Stimulated activated CD8-positive, alpha-beta memory T cell treated with anti-CD3 and anti-CD28 coated beads, Interleukin-15, amount 100 ng/mL, for 48 hours (primary cell): ENCODE data around the gene CSF2RB.
"Not testable (repeated sequence)": the region's sequence is repeated elsewhere in the genome, so short reads cannot be mapped to it uniquely, and the experiment has no call there.

Experiments used
- DNase-seq, 2 donors: peaks; one replicate each; pipeline ENCODE4 v3.0.0-alpha.2; 2020; ENCODE audit warnings: low read depth in 2 of 2

Gene CSF2RB

DNA sequence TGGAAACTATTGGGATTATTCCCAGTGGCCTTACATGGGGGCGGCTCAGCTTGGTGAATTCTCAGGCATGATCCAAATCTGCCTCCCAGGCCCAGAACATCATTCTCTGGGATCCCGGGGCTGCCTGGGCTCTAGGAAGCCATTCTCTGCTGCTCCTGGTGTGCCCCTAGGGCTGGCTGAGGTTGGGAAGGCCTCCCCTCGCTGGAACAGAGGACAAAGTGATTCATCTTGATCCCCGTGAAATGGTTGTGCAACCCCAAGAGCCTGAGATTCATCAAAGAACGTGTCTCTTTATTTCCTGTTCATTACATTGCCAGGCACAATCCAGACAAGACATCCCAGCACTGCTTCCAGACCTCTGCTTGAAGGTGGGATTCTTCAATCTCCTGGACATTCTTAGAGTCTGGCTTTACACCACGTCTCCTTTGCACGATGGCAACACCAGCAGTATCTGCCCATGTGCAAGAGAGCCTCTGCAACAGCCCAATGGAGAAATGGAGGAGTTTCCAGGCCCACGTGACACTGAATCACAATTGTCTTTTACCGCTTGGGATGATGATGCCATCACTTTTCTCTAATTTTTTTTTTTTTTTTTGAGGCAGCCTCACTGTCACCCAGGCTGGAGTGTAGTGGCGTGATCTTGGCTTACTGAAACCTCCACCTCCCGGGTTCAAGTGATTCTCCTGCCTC lies 53.6 kb downstream of the CSF2RB start:
- no peak for DNase-seq

DNA sequence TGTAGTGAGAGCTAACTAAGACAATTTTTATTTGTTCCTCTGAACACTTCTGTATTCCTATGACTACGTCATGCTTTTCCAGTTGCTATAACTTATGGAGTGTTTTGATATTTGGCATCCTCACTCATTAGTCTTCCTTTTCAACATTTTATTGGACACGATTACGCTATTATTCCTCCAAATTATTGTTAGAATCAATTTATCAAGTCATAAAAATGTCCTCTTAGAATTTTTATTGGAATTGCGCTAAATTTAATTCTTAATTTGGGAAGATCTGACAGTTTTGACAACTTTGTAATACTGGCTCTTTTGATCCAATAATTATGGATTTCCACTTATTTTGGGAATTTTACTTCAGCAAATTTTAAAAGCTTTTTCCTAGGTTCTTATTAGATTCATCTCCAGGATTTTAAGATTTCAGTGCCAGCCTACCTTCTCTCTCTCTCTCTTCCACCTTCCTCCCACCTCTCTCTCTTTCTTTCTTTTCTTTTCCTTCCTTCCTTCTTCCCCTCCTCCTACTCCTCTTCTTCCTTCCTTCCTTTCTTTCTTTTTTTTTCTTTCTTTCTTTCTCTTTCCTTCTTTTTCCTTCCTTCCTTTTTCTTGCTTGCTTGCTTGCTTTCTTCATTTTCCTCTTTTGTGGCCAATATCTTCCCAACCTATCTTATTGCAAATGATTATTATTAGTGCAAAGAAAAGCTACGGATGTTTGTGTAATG lies 55.0 kb downstream of the CSF2RB start:
- no peak for DNase-seq

DNA sequence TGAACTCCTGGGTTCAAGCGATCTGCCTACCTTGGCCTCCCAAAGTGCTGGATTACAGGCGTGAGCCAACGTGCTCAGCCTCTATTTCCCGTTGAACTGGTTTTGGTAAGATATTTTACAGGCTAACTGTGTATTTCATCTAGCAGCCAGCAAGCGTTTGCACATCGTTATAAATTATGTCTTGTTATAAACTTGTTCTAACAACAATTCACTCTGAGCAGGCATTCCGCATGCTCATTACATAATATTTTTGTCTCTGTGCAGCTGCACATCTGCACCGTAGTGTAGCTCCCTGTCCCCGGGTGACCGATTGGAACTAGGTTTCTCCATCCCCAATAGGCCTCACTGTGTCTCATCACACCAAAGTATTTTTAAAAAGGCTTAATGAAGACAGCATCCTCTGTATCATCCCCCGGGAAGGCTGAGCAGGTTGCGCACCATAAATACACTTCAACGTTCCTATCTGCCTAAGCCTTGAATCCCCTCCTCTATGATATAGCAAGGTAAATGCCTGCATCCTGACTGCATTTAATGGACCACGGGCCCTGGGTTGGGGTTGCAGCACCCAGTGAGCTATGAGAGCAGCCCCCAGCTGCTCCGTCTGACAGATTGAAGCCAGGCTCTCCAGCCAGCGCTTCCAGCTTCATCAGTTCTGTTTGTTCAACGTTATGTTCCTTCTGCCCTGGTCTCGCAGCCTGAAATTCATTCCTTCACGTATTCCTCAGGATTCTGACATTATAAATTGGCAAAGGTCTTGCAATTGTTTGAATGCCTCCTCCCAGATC lies 58.1 kb downstream of the CSF2RB start:
- DNase-seq = no peak

DNA sequence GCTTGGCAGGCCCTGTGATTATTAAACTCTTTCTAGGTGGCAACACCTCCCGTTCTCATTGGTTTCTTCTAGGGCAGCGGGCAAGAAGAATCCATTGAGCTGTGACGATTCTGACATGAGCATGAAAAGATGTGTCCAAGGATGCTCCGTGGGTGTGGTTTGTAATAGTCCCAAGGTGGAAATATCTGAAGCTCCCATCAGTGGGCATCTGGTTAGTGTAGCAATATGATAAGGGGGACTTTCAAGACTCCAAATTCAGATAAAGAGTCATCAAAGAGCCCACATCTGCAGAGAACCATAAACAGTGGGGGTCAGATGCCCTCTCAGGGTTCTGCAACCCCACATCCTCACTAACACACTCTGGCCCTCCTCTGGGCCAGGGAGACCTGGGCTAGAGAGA lies 63.2 kb downstream of the CSF2RB start:
- DNase-seq = no peak

DNA sequence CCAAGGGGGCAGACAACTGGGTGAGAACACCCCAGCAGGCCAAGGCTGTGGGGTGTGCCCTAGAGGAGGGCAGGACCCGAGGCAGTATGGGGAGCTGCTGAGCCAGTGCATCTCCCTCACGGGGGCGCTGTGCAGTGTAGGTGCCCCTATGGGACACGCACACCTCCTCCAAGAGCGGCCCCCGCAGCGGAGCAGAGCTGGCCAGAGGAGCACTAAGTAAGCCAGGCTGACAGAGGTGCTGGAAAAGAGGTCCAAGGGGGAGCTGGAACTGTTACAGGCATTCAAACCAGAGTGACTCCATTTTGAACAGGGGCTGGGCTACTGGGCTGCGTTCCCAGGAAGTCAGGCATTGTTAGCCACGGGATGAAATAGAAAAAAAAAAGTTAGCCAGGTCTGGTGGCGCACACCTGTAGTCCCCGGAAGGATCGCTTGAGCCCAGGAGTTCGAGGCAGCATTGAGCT lies 64.0 kb downstream of the CSF2RB start:
- peak; percentile 63 to 80 for DNase-seq

DNA sequence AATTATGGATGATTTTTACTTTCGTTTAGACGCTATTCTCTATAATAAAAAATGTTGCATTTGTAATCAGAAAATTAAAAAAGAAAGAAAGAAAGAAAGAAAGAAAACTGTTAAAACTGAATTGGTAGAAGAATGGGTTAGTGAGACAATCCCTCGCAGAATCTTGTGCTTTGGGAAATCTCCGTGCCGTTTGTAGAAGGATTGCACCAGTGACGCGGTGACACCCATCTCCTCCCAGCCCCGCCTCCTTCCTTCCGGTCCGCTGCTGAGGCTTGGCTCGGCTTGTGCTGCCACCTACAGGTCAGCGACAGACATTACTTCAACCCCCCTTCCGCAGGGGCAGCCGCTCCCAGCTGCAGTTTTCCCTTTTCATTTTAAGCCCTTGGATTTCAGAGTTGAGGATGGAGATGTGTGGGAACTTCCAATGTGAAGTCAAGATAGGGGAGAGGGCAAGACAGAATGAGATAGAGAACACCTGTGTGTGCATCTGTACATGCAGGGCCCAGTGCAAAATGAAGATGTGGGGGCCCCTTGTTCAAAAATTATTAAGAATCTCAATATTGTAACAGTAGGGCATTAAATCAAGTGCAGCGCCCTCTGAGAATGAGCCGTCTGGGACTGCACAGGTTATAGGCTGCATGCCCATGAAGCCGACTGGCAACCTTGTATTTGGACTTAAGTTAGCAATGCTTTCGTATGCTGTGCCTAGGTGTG lies 64.7 kb downstream of the CSF2RB start:
- peak; percentile 80 to 82 for DNase-seq

DNA sequence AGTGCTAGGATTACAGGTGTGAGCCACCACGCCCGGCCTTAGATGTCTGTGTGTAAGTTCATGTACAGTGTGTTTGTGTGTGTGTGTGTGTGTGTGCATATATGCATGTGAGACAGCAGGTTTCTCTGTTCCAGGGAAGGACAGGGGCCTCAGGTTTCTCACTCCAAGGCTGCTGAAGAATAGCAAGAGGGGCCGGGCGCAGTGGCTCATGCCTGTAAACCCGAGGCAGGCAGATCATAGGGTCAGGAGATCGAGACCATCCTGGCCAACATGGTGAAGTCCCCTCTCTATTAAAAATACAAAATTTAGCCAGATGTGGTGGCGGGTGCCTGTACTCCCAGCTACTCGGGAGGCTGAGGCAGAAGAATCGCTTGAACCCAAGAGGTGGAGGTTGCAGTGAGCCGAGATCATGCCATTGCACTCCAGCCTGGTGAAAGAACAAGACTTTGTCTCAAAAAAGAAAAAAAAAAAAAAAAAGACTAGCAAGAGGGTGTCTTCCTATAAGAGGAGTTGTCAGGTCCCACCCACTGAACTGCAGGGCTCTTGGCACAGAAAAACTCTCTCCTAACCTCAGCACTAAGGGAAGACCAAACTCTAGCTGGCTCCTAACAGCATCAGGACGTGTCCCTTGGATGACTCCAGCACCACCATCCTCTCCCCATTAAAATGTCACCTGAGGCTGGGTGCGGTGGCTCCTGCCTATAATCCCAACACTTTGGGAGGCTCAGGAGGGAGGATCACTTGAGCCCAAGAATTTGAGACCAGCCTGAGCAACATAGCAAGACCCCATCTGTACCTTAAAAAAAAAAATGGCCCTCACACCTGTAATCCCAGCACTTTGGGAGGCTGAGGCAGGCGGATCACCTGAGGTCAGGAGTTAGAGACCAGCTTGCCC lies 65.8 kb downstream of the CSF2RB start:
- no peak for DNase-seq

DNA sequence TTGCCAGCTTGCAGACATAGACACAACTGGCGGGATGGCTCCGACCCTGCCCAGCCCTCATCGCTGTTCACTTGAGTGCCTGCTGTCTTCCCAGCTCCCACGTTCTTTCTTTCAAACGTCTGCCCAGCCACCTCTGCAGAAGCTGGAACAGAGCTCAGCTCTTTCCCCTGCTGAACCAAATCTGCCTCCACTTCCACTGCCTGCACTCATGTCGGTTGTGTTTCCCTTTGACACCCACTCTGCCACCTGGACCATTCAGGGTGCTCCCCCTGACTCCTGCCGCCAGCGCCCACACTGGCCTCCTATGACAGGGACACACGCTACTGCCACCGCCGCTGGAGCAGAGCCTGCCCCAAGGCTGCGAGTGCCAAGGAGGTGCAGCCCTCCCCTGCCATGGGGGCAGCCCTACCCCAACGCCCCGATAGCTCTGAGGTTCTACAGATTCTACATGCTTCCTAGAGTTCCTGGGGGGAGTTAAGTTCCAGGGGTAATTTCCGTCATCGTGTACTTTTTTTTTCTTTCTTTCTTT lies 67.9 kb downstream of the CSF2RB start:
- DNase-seq = no peak

DNA sequence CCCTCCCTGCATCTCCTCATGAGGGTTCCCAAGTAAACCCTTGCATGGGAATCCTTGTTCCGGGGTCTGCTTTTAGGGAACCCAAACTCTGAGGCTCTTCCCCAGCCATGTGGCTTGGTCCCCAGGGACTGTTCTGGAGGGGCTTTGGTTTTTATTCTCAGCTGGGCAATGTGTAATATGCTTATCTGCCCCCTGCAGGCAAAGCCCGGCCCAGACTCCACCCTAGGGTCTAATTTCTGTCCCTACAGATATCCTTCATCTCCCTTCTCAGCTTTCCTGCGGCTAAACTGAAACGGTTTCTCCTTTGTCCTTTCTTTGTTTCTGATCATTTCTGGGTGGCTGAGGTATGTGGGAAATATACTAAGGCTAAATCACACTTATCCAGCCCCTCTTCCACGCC lies 68.7 kb downstream of the CSF2RB start:
- no peak for DNase-seq

DNA sequence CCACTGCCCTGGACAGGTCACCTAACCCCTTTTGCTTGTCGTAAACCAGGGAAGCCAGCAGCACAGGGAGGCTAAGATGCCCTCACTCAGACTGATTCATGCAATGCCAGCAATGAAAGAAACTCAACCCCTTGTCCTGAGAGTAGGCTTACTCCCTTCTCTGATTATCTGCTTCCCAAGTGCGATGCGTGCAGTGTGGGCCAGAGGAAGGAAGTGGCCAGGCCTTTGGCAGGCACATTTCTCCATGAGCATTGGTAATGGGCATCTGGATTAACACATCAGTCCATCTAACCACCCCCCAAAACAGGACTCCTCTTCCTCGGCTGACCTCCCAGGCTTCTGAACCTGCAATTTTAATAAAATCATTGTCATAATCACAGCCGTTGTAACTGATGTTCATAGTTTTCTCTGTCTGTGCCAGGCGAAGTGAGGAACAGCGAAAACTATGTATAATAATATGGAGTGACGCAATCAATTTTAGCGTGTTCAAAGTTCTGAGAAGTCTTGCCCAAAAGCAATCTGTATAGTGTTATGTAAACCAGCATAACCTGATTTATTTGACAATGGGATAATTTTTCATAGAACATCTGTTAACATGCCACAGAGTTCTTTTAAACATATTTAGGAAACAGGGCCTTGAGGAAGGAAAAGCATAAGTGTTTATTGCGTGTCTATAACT lies 71.9 kb downstream of the CSF2RB start:
- DNase-seq = no peak

DNA sequence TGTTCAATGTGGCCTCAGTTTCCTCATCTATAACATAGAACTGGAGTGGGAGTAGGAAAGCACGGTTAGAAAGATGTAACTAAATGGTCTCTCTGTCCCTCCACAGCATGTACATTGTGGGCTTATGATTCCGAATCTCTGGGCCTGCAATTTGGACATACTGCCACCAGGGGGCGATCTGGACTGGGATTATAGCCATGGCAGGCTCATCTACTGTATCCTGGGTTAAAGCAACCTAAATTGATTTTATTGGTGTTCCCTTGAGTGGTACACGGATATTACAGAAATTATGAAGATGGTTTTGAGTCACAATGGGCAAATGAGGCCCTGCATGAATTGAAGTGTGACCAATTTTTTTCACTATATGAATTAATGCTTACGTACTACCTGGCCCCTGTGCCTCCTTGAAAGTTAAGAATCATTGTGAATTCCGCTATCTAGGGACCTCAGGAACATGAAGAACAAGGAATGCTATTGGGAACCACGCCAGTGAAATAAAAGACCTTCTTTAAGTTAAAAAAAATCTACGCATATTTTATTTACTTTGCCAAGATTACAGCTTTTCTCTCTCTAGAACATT lies 72.9 kb downstream of the CSF2RB start:
- peak; percentile 21 to 38 for DNase-seq

DNA sequence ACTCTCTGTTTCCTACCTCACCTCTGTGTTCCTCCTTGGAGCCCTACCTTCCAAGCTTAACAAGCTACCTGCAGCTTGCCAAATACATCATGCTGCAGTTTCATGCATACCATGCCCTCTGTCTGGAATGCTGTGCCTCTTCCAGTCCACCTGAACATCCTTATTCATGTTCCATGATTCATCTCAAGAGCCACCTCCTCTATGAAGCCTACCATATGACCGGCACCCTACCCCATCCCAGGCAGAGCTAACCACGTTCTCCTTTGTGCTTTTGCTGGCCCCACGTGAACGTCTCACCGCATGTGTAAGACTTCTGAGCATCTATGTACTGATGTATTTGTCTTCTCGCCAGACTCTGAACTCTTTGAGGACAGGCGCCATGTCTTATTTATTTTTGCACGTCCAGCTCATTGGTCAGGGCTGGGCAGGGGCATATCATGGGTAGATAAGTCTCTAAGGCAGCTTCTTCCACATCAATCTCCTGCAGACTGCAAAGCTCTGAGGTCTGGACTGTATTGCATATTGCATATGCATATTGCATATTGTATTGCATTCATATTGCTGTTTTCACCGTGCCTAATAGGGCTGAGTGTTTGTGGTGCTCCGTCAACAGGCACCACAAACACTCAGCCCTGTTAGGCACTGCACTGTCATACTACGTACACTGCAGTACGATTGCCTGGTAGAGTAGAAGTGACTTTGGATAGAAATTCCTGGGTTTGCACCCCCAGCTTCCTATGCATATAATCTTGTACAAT lies 74.8 kb downstream of the CSF2RB start:
- no peak for DNase-seq

DNA sequence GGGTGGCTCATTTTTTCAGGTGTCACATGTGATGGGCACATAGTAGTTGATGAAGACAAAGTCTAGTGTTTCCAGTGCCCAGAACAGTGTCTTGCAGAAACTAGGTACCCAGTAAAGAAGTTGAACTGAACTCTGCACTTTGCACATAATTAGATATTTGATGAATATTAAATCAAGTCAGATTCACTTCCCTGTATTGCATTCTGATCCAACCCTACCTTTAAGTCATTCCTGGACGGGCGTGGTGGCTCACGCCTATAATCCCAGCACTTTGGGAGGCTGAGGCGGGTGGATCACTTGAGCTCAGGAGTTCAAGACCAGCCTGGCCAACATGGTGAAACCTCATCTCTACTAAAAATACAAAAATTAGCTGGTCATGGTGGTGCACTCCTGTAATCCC lies 75.6 kb downstream of the CSF2RB start:
- not testable (repeated sequence) for DNase-seq
